Measurements from ENCODE around the gene COG5.

The COG5 gene

DNA sequence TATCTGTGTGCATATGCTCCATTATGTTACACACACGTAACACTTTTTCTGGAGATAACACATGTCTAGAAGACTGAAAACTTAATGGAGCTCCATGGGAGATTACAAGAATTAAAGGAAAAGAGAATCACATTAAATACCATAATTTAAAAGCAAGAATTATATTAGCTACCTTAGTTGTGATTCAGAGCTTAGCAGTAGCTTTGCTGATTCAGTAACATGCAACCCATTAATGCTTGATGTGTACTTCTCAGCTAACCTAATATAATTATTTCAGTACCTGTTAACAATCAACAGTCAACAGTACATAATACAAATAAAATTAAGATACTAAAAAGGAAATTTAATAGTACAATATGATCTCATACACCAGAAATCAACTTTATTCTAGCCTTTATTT lies 167.6 kb downstream of the COG5 start:
- no peak for DNase-seq (ENCODE audit: low read depth in 2 of 3, low spot score in 1 of 3)

DNA sequence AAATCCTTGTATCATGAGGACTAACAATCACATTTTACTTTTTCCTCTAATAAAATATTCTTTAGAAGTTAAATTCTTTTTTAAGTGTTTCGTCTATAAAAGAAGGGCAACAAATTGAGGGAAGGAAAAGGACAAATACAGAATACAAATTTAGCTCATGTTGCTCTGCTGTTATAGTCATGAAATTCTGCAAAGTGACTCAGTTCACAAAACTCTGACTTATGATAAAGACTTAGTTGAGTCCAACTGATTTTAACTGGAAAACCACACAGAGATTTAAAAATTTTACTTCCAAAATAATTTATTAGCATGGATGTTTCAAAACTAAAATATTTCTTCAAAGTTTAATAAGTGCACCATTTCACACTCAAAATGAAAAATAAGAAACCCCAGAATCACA lies 168.9 kb downstream of the COG5 start:
- no peak for DNase-seq (ENCODE audit: low read depth in 2 of 3, low spot score in 1 of 3)

GRCh38 chr7:107394276-107394675 lies 169.4 kb downstream of the COG5 start:
- DNase-seq (ENCODE audit: low read depth in 2 of 3, low spot score in 1 of 3) = no peak

GRCh38 chr7:107392830-107393229 lies 170.9 kb downstream of the COG5 start:
- no peak for DNase-seq (ENCODE audit: low read depth in 2 of 3, low spot score in 1 of 3)

GRCh38 chr7:107390916-107391315 lies 172.8 kb downstream of the COG5 start:
- no peak for DNase-seq (ENCODE audit: low read depth in 2 of 3, low spot score in 1 of 3)

GRCh38 chr7:107388604-107389003 lies 175.1 kb downstream of the COG5 start:
- no peak for DNase-seq (ENCODE audit: low read depth in 2 of 3, low spot score in 1 of 3)

GRCh38 chr7:107387573-107388219 lies 176.0 kb downstream of the COG5 start:
- DNase-seq (ENCODE audit: low read depth in 2 of 3, low spot score in 1 of 3) = no peak

DNA sequence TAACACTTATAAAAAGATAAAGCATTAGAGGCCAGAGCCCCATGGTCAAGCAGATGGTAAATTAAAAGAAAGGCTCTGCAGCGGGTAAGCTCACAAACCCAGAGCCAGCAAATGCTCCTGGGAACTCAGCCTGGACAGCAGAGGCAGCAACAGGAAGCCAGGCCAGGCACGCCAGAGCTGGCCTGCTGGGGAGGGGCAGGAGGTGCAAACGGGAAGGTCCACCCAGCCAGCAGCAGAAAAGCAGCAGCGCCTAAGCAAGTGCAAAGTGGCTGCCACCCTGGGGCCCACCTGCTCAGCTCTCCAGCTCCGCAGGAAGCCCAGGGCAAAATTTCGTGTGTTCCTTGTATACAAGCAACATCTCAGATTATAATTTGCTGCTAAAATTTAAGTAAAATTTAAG lies 176.6 kb downstream of the COG5 start:
- DNase-seq (ENCODE audit: low read depth in 2 of 3, low spot score in 1 of 3) = no peak

- no peak for DNase-seq (ENCODE audit: low read depth in 2 of 3, low spot score in 1 of 3)
These were observed 177.1 kb downstream of the COG5 start for GRCh38 chr7:107386548-107387102.

- no peak for DNase-seq (ENCODE audit: low read depth in 2 of 3, low spot score in 1 of 3)
These were observed 179.7 kb downstream of the COG5 start for GRCh38 chr7:107384025-107384424.

- no peak for DNase-seq (ENCODE audit: low read depth in 2 of 3, low spot score in 1 of 3)
These were observed 180.5 kb downstream of the COG5 start for GRCh38 chr7:107383203-107383602.

- DNase-seq (ENCODE audit: low read depth in 2 of 3, low spot score in 1 of 3) = no peak
These were observed 182.3 kb downstream of the COG5 start for GRCh38 chr7:107381453-107381852.

- DNase-seq (ENCODE audit: low read depth in 2 of 3, low spot score in 1 of 3) = no peak
These were observed 190.4 kb downstream of the COG5 start for GRCh38 chr7:107373354-107373753.

DNA sequence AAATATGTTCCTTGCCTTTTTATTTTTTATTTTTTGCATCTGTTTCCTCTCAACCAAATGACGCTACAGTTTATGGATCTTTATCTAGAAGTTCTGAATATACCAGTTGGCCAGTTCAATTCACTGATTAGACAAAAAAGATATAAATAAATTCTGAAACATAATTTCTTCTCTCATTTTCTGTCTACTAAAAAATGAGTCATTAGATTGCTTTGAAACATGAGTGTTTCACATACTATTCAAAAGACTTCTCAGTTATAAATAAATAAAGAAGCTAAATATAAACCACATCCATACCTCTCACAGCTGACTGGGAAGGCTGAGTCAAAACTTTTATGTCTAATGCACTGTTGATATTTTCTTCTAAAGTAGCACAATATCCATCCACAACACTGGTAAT lies 191.4 kb downstream of the COG5 start:
- no peak for DNase-seq (ENCODE audit: low read depth in 2 of 3, low spot score in 1 of 3)

- no peak for DNase-seq (ENCODE audit: low read depth in 2 of 3, low spot score in 1 of 3)
These were observed 192.9 kb downstream of the COG5 start for GRCh38 chr7:107370816-107371215.

GRCh38 chr7:107364787-107365186 lies 198.9 kb downstream of the COG5 start:
- no peak for DNase-seq (ENCODE audit: low read depth in 2 of 3, low spot score in 1 of 3)

DNA sequence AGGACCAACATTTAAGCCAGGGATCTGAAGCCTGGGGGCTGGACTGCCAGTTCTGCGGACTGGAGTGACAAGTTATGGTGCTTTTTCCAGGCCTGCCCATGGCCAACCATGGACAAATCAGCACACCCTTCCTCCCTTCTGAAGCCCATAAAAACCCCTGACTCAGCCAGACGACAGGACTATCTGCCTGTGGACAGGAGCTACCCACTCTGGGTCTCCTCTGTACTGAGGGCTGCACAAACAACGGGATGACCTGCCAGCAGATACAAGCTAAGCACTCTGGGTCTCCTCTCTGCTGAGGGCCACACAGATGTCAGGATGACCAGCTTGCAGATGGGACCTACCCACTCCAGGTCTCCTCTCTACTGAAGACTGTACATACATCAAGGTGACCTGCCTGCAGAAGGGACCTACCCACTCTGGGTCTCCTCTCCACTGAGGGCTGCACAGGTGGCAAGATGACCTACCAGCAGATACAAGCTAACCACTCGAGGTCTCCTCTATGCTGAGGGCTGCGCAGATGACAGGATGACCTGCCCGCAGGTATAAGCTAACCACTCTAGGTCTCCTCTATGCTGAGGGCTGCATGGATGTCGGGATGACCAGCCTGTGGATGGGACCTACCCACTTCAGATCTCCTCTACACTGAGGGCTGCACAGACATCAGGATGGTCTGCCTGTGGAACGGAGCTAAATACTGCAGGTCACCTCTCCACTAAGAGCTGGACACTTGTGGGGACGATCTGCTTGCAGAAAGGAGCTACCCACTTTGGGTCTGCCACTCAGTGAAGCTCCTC lies 204.0 kb downstream of the COG5 start:
- no peak for DNase-seq (ENCODE audit: low read depth in 2 of 3, low spot score in 1 of 3)

- no peak for DNase-seq (ENCODE audit: low read depth in 2 of 3, low spot score in 1 of 3)
These were observed 208.1 kb downstream of the COG5 start for GRCh38 chr7:107355616-107356015.

- no peak for DNase-seq (ENCODE audit: low read depth in 2 of 3, low spot score in 1 of 3)
These were observed 209.1 kb downstream of the COG5 start for GRCh38 chr7:107354640-107355039.

- DNase-seq (ENCODE audit: low read depth in 2 of 3, low spot score in 1 of 3) = no peak
These were observed 210.0 kb downstream of the COG5 start for GRCh38 chr7:107353701-107354100.

GRCh38 chr7:107345898-107346297 lies 217.8 kb downstream of the COG5 start:
- no peak for DNase-seq (ENCODE audit: low read depth in 2 of 3, low spot score in 1 of 3)

GRCh38 chr7:107344799-107345198 lies 218.9 kb downstream of the COG5 start:
- no peak for DNase-seq (ENCODE audit: low read depth in 2 of 3, low spot score in 1 of 3)

DNA sequence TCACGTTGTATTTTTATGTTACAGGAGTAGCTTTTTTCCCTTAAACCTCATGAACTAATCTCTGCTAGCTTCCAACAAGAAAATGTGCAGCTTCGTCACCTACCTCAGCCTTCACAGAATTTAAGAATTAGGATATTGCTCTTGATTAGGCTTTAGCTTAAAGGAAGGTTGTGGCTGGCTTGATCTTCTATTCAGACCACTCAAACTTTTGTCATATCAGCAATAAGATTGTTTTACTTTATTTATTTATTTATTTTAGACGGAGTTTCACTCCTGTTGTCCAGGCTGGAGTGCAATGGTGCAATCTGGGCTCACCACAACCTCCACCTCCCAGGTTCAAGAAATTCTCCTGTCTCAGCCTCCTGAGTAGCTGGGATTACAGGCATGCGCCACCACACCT lies 219.4 kb downstream of the COG5 start:
- DNase-seq (ENCODE audit: low read depth in 2 of 3, low spot score in 1 of 3) = no peak
